GM12878 (cell line): ENCODE results near the gene ERP27. TPM values are rescaled to one million over a fixed set of nuclear protein-coding genes. Genes with fewer than 3 reads are reported as not detected.

Source experiments
- CBX5 ChIP-seq: sonication (generic); IDR thresholded peaks from 2 replicates; pipeline ENCODE4 v1.6.1; 2016; ENCODE audit warnings: low read depth, moderate library complexity, mild to moderate bottlenecking, inconsistent platforms
- CEBPZ ChIP-seq: fragments of 150-350 bp; IDR thresholded peaks from 2 replicates; pipeline ENCODE4 v1.6.1; 2016; ENCODE audit warnings: low read depth, low read length
- ESRRA ChIP-seq: IDR thresholded peaks from 2 replicates; pipeline ENCODE4 v1.6.1; 2012; ENCODE audit warnings: mild to moderate bottlenecking, low read length, improper control_type of control experiment
- JUNB ChIP-seq: IDR thresholded peaks from 2 replicates; pipeline ENCODE4 v1.6.1; 2016; ENCODE audit warnings: antibody characterized with exemption, mild to moderate bottlenecking
- MAX ChIP-seq: IDR thresholded peaks from 2 replicates; pipeline ENCODE4 v1.6.1; 2012; ENCODE audit warnings: low read depth, low read length, improper control_type of control experiment
- MEF2B ChIP-seq: fragments of 450-650 bp; IDR thresholded peaks from 2 replicates; pipeline ENCODE4 v1.6.1; 2018; ENCODE audit warnings: mild to moderate bottlenecking, moderate library complexity; ENCODE audit not compliant: partially characterized antibody, poor library complexity, severe bottlenecking
- NFYB ChIP-seq: IDR thresholded peaks from 2 replicates; pipeline ENCODE4 v1.6.1; 2011; ENCODE audit warnings: low read depth, mild to moderate bottlenecking, low read length, improper control_type of control experiment, moderate library complexity; ENCODE audit not compliant: insufficient read depth
- NR2F1 ChIP-seq: fragments of 450-650 bp; conservative IDR thresholded peaks from 2 replicates; pipeline ENCODE4 v1.6.1; 2017; ENCODE audit warnings: mild to moderate bottlenecking
- PBX3 ChIP-seq: IDR thresholded peaks from 2 replicates; pipeline ENCODE4 v1.6.1; 2011; ENCODE audit warnings: mild to moderate bottlenecking, low read depth, low read length, moderate library complexity; ENCODE audit not compliant: insufficient replicate concordance
- POLR2AphosphoS2 ChIP-seq: IDR thresholded peaks from 2 replicates; pipeline ENCODE4 v1.6.1; 2011; ENCODE audit warnings: low read depth, mild to moderate bottlenecking, low read length, improper control_type of control experiment, moderate library complexity
- PRDM15 ChIP-seq: fragments of 450-650 bp; formaldehyde crosslinking; IDR thresholded peaks from 2 replicates; pipeline ENCODE4 v1.4.0; 2020; ENCODE audit warnings: mild to moderate bottlenecking, moderate library complexity
- SIN3A ChIP-seq: IDR thresholded peaks from 2 replicates; pipeline ENCODE4 v1.6.1; 2012; ENCODE audit warnings: low read depth, low read length, improper control_type of control experiment
- ZNF384 ChIP-seq: IDR thresholded peaks from 2 replicates; pipeline ENCODE4 v1.6.1; 2012; ENCODE audit warnings: low read depth, mild to moderate bottlenecking, low read length, improper control_type of control experiment, borderline replicate concordance
- polyA plus RNA-seq, 11 experiments: library from polyadenylated mRNA; depleted of rRNA in 4 of 11; unstranded in 6 of 11; stranded (reverse) in 5 of 11; fragments of >200 nt; fragmentation: Nextera tagmentation in 4 of 11; fragmentation: Illumina TruSeq in 1 of 11; extraction: Ambion mirVana in 4 of 11; extraction: Trizol in 1 of 11; gene quantifications; 1 replicate in 1 of 11; 2 replicates in 10 of 11; pipeline versions ENCODE4 v1.2.1 to v1.2.3, GENCODE V29; 2011 to 2016; ENCODE audit warnings: inconsistent platforms in 2 of 11, missing spikeins in 2 of 11, low read depth in 1 of 11
- total RNA-seq, 4 experiments: library from RNA; depleted of rRNA in 3 of 4; stranded (reverse); fragments of >200 nt in 3 of 4; fragmentation: Illumina TruSeq in 1 of 4; extraction: Trizol in 1 of 4; gene quantifications; 2 replicates each; pipeline versions ENCODE4 v1.2.1 to v1.2.3, GENCODE V29; 2013 to 2021
- TF ChIP-seq, protein P1 (sequence below): IDR thresholded peaks from 2 replicates; pipeline ENCODE4 v1.6.1; 2012; ENCODE audit warnings: low read length, inconsistent platforms
- TF ChIP-seq, protein P2 (sequence below): fragments of 450-650 bp; IDR thresholded peaks from 2 replicates; pipeline ENCODE4 v1.6.1; 2017; ENCODE audit warnings: borderline replicate concordance
- TF ChIP-seq, protein P3 (sequence below): fragments of 450-650 bp; IDR thresholded peaks from 2 replicates; pipeline ENCODE4 v1.6.1; 2018; ENCODE audit warnings: borderline replicate concordance, mild to moderate bottlenecking; ENCODE audit not compliant: partially characterized antibody

Gene ERP27
- total and polyA plus RNA-seq, 10 of the 15 experiments (the other 5 are each of a cell fraction or from before 2014, with no cell fraction given), result 0.91 to 2.4 (median 1.4) TPM

- TF ChIP-seq JUNB (no peak), CBX5 (no peak), POLR2AphosphoS2 (no peak), SIN3A (no peak), ZNF384 (no peak), PBX3 (peak; percentile 24), NFYB (no peak), MEF2B (no peak), NR2F1 (no peak), ESRRA (no peak), MAX (no peak), PRDM15 (CRISPR knock-in tag) (no peak), CEBPZ (no peak)
- TF ChIP-seq, protein P1, sequence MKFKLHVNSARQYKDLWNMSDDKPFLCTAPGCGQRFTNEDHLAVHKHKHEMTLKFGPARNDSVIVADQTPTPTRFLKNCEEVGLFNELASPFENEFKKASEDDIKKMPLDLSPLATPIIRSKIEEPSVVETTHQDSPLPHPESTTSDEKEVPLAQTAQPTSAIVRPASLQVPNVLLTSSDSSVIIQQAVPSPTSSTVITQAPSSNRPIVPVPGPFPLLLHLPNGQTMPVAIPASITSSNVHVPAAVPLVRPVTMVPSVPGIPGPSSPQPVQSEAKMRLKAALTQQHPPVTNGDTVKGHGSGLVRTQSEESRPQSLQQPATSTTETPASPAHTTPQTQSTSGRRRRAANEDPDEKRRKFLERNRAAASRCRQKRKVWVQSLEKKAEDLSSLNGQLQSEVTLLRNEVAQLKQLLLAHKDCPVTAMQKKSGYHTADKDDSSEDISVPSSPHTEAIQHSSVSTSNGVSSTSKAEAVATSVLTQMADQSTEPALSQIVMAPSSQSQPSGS, result peak; percentile 80
- TF ChIP-seq, protein P2, sequence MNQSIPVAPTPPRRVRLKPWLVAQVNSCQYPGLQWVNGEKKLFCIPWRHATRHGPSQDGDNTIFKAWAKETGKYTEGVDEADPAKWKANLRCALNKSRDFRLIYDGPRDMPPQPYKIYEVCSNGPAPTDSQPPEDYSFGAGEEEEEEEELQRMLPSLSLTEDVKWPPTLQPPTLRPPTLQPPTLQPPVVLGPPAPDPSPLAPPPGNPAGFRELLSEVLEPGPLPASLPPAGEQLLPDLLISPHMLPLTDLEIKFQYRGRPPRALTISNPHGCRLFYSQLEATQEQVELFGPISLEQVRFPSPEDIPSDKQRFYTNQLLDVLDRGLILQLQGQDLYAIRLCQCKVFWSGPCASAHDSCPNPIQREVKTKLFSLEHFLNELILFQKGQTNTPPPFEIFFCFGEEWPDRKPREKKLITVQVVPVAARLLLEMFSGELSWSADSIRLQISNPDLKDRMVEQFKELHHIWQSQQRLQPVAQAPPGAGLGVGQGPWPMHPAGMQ, result no peak
- TF ChIP-seq, protein P3, sequence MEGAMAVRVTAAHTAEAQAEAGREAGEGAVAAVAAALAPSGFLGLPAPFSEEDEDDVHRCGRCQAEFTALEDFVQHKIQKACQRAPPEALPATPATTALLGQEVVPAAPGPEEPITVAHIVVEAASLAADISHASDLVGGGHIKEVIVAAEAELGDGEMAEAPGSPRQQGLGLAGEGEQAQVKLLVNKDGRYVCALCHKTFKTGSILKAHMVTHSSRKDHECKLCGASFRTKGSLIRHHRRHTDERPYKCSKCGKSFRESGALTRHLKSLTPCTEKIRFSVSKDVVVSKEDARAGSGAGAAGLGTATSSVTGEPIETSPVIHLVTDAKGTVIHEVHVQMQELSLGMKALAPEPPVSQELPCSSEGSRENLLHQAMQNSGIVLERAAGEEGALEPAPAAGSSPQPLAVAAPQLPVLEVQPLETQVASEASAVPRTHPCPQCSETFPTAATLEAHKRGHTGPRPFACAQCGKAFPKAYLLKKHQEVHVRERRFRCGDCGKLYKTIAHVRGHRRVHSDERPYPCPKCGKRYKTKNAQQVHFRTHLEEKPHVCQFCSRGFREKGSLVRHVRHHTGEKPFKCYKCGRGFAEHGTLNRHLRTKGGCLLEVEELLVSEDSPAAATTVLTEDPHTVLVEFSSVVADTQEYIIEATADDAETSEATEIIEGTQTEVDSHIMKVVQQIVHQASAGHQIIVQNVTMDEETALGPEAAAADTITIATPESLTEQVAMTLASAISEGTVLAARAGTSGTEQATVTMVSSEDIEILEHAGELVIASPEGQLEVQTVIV, result no peak
Observed at GRCh38 chr12:14988035-14988434, 49.7 kb upstream of the ERP27 start (continued).
